Tibial artery (tissue), 4 donors: ENCODE data around the gene PRKAR1B.

Experiments
- DNase-seq, 2 donors: peaks; one replicate each; pipeline ENCODE4 v3.0.0-alpha.2; 2019
- H3K27ac ChIP-seq, 2 donors: fragments of 200-600 bp; sonication (generic) in 1 of 2; 1 replicate in 1 of 2; 2 replicates in 1 of 2; pipeline ENCODE4 v1.5.1; 2018 to 2019; ENCODE audit warnings: mild to moderate bottlenecking in 1 of 2
- H3K27me3 ChIP-seq, 2 donors: fragments of 200-600 bp; sonication (generic) in 1 of 2; one replicate each; pipeline versions ENCODE4 v1.5.1 to v1.6.0; 2016 to 2019
- H3K36me3 ChIP-seq, 3 donors: fragments of 200-600 bp; sonication (generic) in 2 of 3; one replicate each; pipeline ENCODE4 v1.5.1; 2016 to 2019; ENCODE audit warnings: mild to moderate bottlenecking in 2 of 3
- H3K4me1 ChIP-seq, 4 donors: fragments of 200-600 bp; sonication (generic) in 2 of 4; 1 replicate in 3 of 4; 2 replicates in 1 of 4; pipeline ENCODE4 v1.5.1; 2016 to 2019
- H3K4me3 ChIP-seq, 2 donors: fragments of 200-600 bp; sonication (generic) in 1 of 2; 1 replicate in 1 of 2; 2 replicates in 1 of 2; pipeline ENCODE4 v1.5.1; 2018 to 2019; ENCODE audit warnings: mild to moderate bottlenecking in 2 of 2
- H3K9me3 ChIP-seq, 3 donors: fragments of 200-600 bp; sonication (generic) in 1 of 3; one replicate each; pipeline ENCODE4 v1.5.1; 2016 to 2019
- intact Hi-C: fragments of 100-400 bp; cut with DNase I; formaldehyde crosslinking; loops from one replicate; pipeline ENCODE4 v1.15.0; 2023; ENCODE audit warnings: low total_unique reads
- TF ChIP-seq, protein P1 (sequence below), 2 experiments: fragments of 200-600 bp in 1 of 2; fragments of 450-650 bp in 1 of 2; IDR thresholded peaks; one replicate each; pipeline ENCODE4 v1.5.1; 2017 to 2019; ENCODE audit warnings: antibody characterized with exemption in 2 of 2, mild to moderate bottlenecking in 1 of 2, moderate library complexity in 1 of 2

Gene PRKAR1B

DNA sequence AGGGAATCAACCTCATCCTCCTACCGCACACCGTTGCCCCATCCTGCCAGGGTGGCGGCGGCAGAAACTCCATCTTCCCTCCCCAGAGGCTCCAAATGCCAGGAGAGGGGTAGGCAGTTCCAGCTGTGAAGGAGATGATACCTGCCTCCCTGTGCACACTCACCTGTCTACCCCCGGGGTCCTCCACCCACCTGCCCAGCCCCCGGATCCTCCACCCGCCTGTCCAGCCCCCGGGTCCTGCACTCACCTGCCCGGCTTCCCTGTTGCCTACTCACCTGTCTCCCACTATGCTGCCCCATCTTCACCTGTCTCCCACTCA lies 14.0 kb downstream of the PRKAR1B start:
- Histone ChIP-seq H3K27me3 (peaks cover 0 to 19% of the 10 kb centered on the region in 2 donors), H3K27ac (no peak overlapping the region), H3K4me1 (peaks cover 0 to 16% (median 8%) of the 10 kb centered on the region in 4 donors), H3K4me3 (no peak overlapping the region), H3K9me3 (no peaks in the 10 kb centered on the region), H3K36me3 (no peaks in the 10 kb centered on the region)
- DNase-seq, result no peak
- TF ChIP-seq, protein P1, sequence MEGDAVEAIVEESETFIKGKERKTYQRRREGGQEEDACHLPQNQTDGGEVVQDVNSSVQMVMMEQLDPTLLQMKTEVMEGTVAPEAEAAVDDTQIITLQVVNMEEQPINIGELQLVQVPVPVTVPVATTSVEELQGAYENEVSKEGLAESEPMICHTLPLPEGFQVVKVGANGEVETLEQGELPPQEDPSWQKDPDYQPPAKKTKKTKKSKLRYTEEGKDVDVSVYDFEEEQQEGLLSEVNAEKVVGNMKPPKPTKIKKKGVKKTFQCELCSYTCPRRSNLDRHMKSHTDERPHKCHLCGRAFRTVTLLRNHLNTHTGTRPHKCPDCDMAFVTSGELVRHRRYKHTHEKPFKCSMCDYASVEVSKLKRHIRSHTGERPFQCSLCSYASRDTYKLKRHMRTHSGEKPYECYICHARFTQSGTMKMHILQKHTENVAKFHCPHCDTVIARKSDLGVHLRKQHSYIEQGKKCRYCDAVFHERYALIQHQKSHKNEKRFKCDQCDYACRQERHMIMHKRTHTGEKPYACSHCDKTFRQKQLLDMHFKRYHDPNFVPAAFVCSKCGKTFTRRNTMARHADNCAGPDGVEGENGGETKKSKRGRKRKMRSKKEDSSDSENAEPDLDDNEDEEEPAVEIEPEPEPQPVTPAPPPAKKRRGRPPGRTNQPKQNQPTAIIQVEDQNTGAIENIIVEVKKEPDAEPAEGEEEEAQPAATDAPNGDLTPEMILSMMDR (IDR thresholded peaks at IDR 0.05), result no peak
- intact Hi-C loops, result no loop called here

DNA sequence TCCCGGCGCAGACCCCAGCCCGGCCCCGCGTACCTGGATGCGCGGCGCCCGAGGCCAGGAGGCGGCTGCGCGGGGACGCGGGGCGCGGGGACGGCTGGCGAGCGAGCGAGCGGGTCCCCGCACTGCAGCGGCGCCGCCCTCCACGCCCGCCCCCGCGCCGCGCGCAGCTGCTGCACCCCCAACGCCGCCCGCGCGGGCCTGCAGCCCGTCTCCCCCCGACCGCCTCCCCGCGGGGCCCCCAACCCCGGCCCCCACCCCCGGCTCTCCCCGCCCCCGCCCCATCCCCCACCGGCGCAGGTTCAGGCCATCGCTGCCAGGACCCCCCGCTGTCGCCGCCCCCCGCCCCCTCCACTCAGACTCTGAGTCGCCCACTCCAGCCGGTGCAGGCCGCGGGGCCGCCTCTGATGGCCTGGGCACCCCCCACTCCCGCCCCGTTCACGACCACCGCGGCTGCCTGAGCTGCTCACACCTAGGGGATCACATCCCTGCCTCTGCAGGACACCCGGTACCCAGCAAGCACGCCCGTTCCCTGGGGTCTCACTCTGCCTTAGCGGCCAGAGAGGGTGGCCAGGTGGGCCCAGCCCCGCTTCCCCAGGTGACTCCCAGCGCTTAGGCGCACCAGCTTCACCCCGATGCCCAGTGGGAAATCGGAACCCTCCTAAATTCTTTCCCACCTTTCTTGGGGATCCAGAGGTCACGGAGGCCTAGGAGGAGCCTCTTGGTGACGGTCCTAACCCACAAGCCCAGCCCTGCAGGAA lies 14.5 kb downstream of the PRKAR1B start:
- intact Hi-C loops, result no loop called here
- H3K4me3 ChIP-seq, result peak overlapping the region; percentile 43 to 67
- DNase-seq, result peak in 1 of 2 donors; percentile 56

DNA sequence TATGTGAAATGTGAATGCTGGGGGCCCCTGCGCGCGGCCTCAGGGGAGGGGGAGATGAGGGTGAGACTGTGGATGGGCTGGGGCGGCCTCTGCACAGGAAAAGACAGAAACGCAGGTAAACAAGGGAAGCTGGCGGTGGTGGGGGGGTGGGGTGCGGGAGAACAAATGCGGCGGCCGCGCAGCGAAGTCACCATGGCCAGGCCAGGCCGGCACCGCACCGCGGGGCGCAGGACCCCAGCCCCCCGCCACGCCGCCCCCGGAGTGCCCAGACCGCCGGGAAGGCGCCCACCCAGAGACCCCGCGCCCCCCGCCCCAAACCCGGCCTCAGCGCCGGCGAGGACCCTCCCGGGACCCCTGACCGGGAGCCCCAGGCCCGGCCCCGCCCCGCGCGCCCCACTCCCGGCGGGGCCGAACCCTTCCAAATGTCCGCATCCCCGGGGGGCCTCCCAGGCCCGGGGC lies 15.1 kb downstream of the PRKAR1B start:
- intact Hi-C loops, result no loop called here
- peak in 1 of 2 donors; percentile 32 for DNase-seq

More for the DNA sequence above, 14.5 kb downstream of the PRKAR1B start:
- Histone ChIP-seq H3K36me3 (no peaks in the 10 kb centered on the region), H3K4me1 (peaks cover 0 to 16% (median 8%) of the 10 kb centered on the region in 4 donors), H3K27me3 (peaks cover 0 to 19% of the 10 kb centered on the region in 2 donors), H3K9me3 (no peaks in the 10 kb centered on the region), H3K27ac (no peak overlapping the region)
- TF ChIP-seq, protein P1 (IDR thresholded peaks at IDR 0.05), result no peak

DNA sequence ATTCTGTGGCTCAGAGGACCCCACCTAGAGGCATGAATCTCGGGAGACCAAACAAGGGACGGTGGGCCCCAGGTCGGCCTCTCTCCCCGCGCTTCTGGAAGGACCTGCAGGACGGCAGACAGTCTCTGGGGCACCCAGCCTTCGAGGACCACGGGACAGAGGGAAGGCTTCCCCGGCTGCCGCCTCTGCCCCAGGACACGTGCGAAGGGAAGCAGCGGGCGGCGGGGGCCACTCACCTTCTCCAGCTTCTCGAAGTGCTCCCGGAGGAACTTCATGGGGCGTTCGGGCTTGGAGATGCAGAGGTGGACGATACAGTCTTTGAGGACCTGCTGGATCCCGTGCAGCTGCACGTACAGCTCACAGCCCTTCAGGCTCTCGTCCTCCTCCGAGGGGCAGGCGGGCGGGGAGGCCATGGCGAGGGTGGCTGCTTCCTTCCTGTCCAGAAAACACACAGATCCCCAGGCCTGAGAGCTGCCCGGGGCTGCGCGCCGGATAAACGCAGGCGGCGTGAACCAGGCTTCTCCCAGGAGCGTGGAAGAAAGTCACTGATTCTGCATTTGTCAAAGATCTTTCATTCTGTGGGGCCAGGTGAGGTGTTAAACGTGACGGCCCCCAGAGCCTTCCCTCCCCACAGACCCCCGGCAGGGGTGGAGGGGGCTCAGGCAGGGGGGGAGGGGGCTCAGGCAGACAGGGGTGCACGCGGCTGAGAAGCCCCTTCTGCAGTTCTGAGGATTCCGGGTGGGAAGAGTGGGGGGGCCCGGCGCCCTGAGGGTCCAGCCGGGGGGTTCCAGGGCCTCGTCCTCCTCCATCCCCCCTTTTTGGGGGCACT lies 15.8 kb downstream of the PRKAR1B start:
- Histone ChIP-seq H3K9me3 (no peaks in the 10 kb centered on the region), H3K27me3 (peaks cover 0 to 19% of the 10 kb centered on the region in 2 donors), H3K27ac (peak overlapping the region in 1 of 2 donors; percentile 17), H3K36me3 (no peaks in the 10 kb centered on the region), H3K4me1 (peaks cover 0 to 16% (median 8%) of the 10 kb centered on the region in 4 donors), H3K4me3 (peak overlapping the region; percentile 43 to 67)
- peak in 1 of 2 donors; percentile 52 for DNase-seq
- TF ChIP-seq, protein P1 (IDR thresholded peaks at IDR 0.05), result no peak
- intact Hi-C loops, result no loop called here

More for the DNA sequence above, 15.1 kb downstream of the PRKAR1B start:
- Histone ChIP-seq H3K9me3 (no peaks in the 10 kb centered on the region), H3K27ac (peak overlapping the region in 1 of 2 donors; percentile 17), H3K27me3 (peaks cover 0 to 19% of the 10 kb centered on the region in 2 donors), H3K36me3 (no peaks in the 10 kb centered on the region), H3K4me3 (peak overlapping the region; percentile 43 to 67), H3K4me1 (peaks cover 0 to 16% (median 8%) of the 10 kb centered on the region in 4 donors)
- TF ChIP-seq, protein P1 (IDR thresholded peaks at IDR 0.05), result no peak

DNA sequence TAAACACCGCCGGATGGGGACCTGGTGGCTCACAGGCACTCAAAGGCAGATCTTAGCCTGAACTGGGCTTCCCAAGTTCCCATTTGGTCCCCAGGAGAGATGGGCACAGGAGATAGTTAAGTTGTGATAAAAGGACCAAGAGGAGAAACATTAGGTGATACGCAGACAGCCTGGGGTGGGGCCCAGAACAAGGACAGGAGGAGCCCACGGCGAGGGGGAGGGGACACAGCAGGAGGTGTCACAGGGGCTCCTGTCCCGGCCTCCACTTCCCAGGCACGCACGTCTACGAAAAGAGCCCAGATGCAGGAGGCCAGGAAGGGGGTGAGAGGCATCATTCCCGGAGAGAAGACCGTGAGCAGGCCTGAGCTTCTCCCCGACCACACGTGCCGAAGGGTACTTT lies 16.9 kb downstream of the PRKAR1B start:
- intact Hi-C loops, result no loop called here
- no peak overlapping the region for H3K27ac ChIP-seq
- no peak overlapping the region for H3K4me3 ChIP-seq
- peaks cover 0 to 16% (median 8%) of the 10 kb centered on the region in 4 donors for H3K4me1 ChIP-seq
- no peaks in the 10 kb centered on the region for H3K36me3 ChIP-seq
- no peaks in the 10 kb centered on the region for H3K9me3 ChIP-seq
- H3K27me3 ChIP-seq, result peaks cover 0 to 19% of the 10 kb centered on the region in 2 donors
- peak in 1 of 2 donors; percentile 43 for DNase-seq
- TF ChIP-seq, protein P1 (IDR thresholded peaks at IDR 0.05), result no peak
